GM12875 (cell line): ENCODE measurements around the gene HOOK1.
"Not testable (repeated sequence)": the region's sequence is repeated elsewhere in the genome, so short reads cannot be mapped to it uniquely, and the experiment has no call there.

Experiments
- H3K4me3 ChIP-seq: one replicate; pipeline ENCODE4 v1.5.1; 2011; ENCODE audit warnings: low read depth, low read length, control low read depth
- CTCF ChIP-seq: IDR thresholded peaks from 2 replicates; pipeline ENCODE4 v1.5.1; 2011; ENCODE audit warnings: low read depth, mild to moderate bottlenecking, control low read depth, inconsistent platforms, low read length, moderate library complexity, borderline replicate concordance; ENCODE audit not compliant: insufficient read depth

HOOK1 gene

GRCh38 chr1:59827055-59827643 lies 12.4 kb downstream of the HOOK1 start:
- no peak for TF ChIP-seq CTCF
- H3K4me3 ChIP-seq: no peak overlapping the region

GRCh38 chr1:59828160-59828559 lies 13.4 kb downstream of the HOOK1 start:
- TF ChIP-seq CTCF: no peak
- no peak overlapping the region for H3K4me3 ChIP-seq

- no peak overlapping the region for H3K4me3 ChIP-seq
- TF ChIP-seq CTCF: no peak
Observed at GRCh38 chr1:59831529-59831928, 16.8 kb downstream of the HOOK1 start.

GRCh38 chr1:59833022-59833421 lies 18.3 kb downstream of the HOOK1 start:
- H3K4me3 ChIP-seq: no peak overlapping the region
- TF ChIP-seq CTCF: no peak

GRCh38 chr1:59833991-59834390 lies 19.2 kb downstream of the HOOK1 start:
- no peak for TF ChIP-seq CTCF
- no peak overlapping the region for H3K4me3 ChIP-seq

GRCh38 chr1:59837857-59838256 lies 23.1 kb downstream of the HOOK1 start:
- not testable (repeated sequence) for H3K4me3 ChIP-seq

- no peak overlapping the region for H3K4me3 ChIP-seq
- no peak for TF ChIP-seq CTCF
Observed at GRCh38 chr1:59845091-59845490, 30.3 kb downstream of the HOOK1 start.
